Hepatocyte (in vitro differentiated cells): Measurements from ENCODE around the gene PTPRK. TPM values are rescaled to one million over a fixed set of nuclear protein-coding genes. Genes with fewer than 3 reads are reported as not detected.

Source experiments
- DNase-seq: peaks from one replicate; pipeline ENCODE4 v3.0.0-alpha.2; 2016; ENCODE audit warnings: low spot score
- H2AFZ ChIP-seq: fragments of 200-600 bp; sonication (generic); 2 replicates; pipeline ENCODE4 v1.6.0; 2016; ENCODE audit warnings: antibody characterized with exemption, mild to moderate bottlenecking
- H3K27ac ChIP-seq: fragments of 200-600 bp; sonication (generic); 2 replicates; pipeline ENCODE4 v1.5.1; 2016; ENCODE audit warnings: mild to moderate bottlenecking
- H3K27me3 ChIP-seq: fragments of 200-600 bp; sonication (generic); 2 replicates; pipeline ENCODE4 v1.6.1; 2016
- H3K36me3 ChIP-seq: fragments of 200-600 bp; sonication (generic); replicated peaks from 2 replicates; pipeline ENCODE4 v1.5.1; 2016; ENCODE audit warnings: low read depth; ENCODE audit not compliant: insufficient read depth
- H3K4me1 ChIP-seq: fragments of 200-600 bp; sonication (generic); 2 replicates; pipeline ENCODE4 v1.5.1; 2016; ENCODE audit warnings: mild to moderate bottlenecking, moderate library complexity; ENCODE audit not compliant: insufficient read depth
- H3K4me2 ChIP-seq: fragments of 200-600 bp; sonication (generic); 2 replicates; pipeline ENCODE4 v1.6.0; 2016
- H3K4me3 ChIP-seq: fragments of 200-600 bp; sonication (generic); 2 replicates; pipeline ENCODE4 v1.5.1; 2016; ENCODE audit warnings: mild to moderate bottlenecking
- H3K79me2 ChIP-seq: fragments of 200-600 bp; sonication (generic); 2 replicates; pipeline ENCODE4 v1.6.0; 2017; ENCODE audit warnings: mild to moderate bottlenecking
- H3K9me2 ChIP-seq: fragments of 200-600 bp; sonication (generic); replicated peaks from 2 replicates; pipeline ENCODE4 v1.6.0; 2017; ENCODE audit warnings: mild to moderate bottlenecking; ENCODE audit not compliant: insufficient read depth
- H3K9me3 ChIP-seq: fragments of 200-600 bp; sonication (generic); 2 replicates; pipeline ENCODE4 v1.5.1; 2016; ENCODE audit warnings: low read depth, mild to moderate bottlenecking
- H4K20me1 ChIP-seq: fragments of 200-600 bp; sonication (generic); 2 replicates; pipeline ENCODE4 v1.6.0; 2016; ENCODE audit warnings: mild to moderate bottlenecking; ENCODE audit not compliant: insufficient read depth, poor library complexity, severe bottlenecking
- CTCF ChIP-seq: fragments of 200-600 bp; sonication (generic); IDR thresholded peaks from 2 replicates; pipeline ENCODE4 v1.5.1; 2016; ENCODE audit warnings: antibody characterized with exemption, mild to moderate bottlenecking; ENCODE audit not compliant: poor library complexity
- EZH2 ChIP-seq: fragments of 200-600 bp; sonication (generic); IDR thresholded peaks from 2 replicates; pipeline ENCODE4 v1.6.1; 2016; ENCODE audit warnings: antibody characterized with exemption, mild to moderate bottlenecking, borderline replicate concordance
- EZH2phosphoT487 ChIP-seq: fragments of 200-600 bp; sonication (generic); IDR thresholded peaks from one replicate; pipeline ENCODE4 v1.6.1; 2018; ENCODE audit warnings: antibody characterized with exemption, mild to moderate bottlenecking, low read depth, moderate library complexity; ENCODE audit not compliant: unreplicated experiment, severe bottlenecking
- WGBS: methylation state at CpG from one replicate; pipeline ENCODE4 v1.1.6; 2016; ENCODE audit warnings: low lambda C conversion rate; ENCODE audit errors: missing lambda C conversion rate; 5-methylcytosine and 5-hydroxymethylcytosine counted together
- polyA plus RNA-seq: library from polyadenylated mRNA; unstranded; fragments of >200 nt; fragmentation: Nextera tagmentation; extraction: Ambion mirVana; gene quantifications from 2 replicates; pipeline ENCODE4 v1.2.1, GENCODE V29; 2016
- total RNA-seq: library from RNA; depleted of rRNA; stranded (reverse); fragments of >200 nt; gene quantifications from 2 replicates; pipeline ENCODE4 v1.2.3, GENCODE V29; 2014

PTPRK gene
- total and polyA plus RNA-seq, 2 experiments from 2014 or later, result 42.0 to 80.2 TPM

- TF ChIP-seq EZH2phosphoT487 (no peak), CTCF (no peak), EZH2 (no peak)
- Histone ChIP-seq H3K9me3 (no peaks in the 10 kb centered on the region), H2AFZ (no peak overlapping the region), H4K20me1 (no peaks in the 10 kb centered on the region), H3K4me1 (no peaks in the 10 kb centered on the region), H3K9me2 (peaks cover 3% of the 10 kb centered on the region), H3K27me3 (no peaks in the 10 kb centered on the region), H3K79me2 (no peaks in the 10 kb centered on the region), H3K36me3 (no peaks in the 10 kb centered on the region), H3K27ac (no peak overlapping the region), H3K4me2 (no peak overlapping the region), H3K4me3 (no peak overlapping the region)
- WGBS, result 92% methylated on average over 4 of the region's 4 CpGs
- no peak for DNase-seq
Measured at GRCh38 chr6:128079021-128079420, 441.4 kb downstream of the PTPRK start.

- Histone ChIP-seq H2AFZ (no peak overlapping the region), H3K4me2 (no peak overlapping the region), H3K79me2 (no peaks in the 10 kb centered on the region), H3K36me3 (no peaks in the 10 kb centered on the region), H3K9me3 (no peaks in the 10 kb centered on the region), H3K27ac (no peak overlapping the region), H3K27me3 (no peaks in the 10 kb centered on the region), H3K9me2 (peaks cover under 1% of the 10 kb centered on the region), H3K4me1 (no peaks in the 10 kb centered on the region), H3K4me3 (no peak overlapping the region), H4K20me1 (no peaks in the 10 kb centered on the region)
- DNase-seq, result no peak
- TF ChIP-seq EZH2phosphoT487 (no peak), CTCF (no peak)
- WGBS, result 93% methylated on average over 2 of the region's 2 CpGs
Measured at GRCh38 chr6:128078276-128078675, 442.1 kb downstream of the PTPRK start.

- Histone ChIP-seq H3K4me3 (no peak overlapping the region), H3K27ac (no peak overlapping the region), H3K36me3 (no peaks in the 10 kb centered on the region), H3K9me2 (no peaks in the 10 kb centered on the region), H3K9me3 (no peaks in the 10 kb centered on the region), H4K20me1 (no peaks in the 10 kb centered on the region), H2AFZ (no peak overlapping the region), H3K4me1 (no peaks in the 10 kb centered on the region), H3K4me2 (no peak overlapping the region), H3K79me2 (no peaks in the 10 kb centered on the region), H3K27me3 (no peaks in the 10 kb centered on the region)
- DNase-seq, result no peak
- WGBS, result 97% methylated on average over 1 of the region's 1 CpG
- TF ChIP-seq CTCF (no peak), EZH2 (no peak), EZH2phosphoT487 (no peak)
Measured at GRCh38 chr6:128076843-128077242, 443.6 kb downstream of the PTPRK start.

DNA sequence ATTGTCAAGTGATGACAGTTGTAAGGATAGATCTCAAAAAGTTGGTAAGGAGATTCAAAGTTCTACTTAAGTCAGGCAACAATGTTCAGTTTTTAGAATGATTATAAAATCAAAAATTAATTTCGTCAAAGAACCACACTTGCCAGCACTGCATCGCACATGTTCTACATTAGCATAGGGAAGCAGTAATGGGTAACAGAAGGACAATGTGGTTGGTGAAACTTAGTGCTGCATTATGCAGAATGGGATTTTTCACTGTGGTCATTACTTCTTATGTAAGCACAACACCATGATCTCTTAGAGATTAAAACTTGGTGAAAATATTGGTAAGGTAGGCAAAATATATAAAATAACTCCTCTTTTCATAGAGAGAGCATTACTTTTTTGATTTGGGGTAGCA, 445.8 kb downstream of the PTPRK start:
- no peaks in the 10 kb centered on the region for H3K36me3 ChIP-seq
- H4K20me1 ChIP-seq, result no peaks in the 10 kb centered on the region
- no peak overlapping the region for H3K4me2 ChIP-seq
- H3K9me3 ChIP-seq, result no peaks in the 10 kb centered on the region
- no peak overlapping the region for H3K27ac ChIP-seq
- no peaks in the 10 kb centered on the region for H3K4me1 ChIP-seq
- WGBS, result 97% methylated on average over 2 of the region's 2 CpGs
- no peak for DNase-seq
- no peaks in the 10 kb centered on the region for H3K79me2 ChIP-seq
- no peaks in the 10 kb centered on the region for H3K27me3 ChIP-seq
- H3K4me3 ChIP-seq, result no peak overlapping the region
- H3K9me2 ChIP-seq, result no peaks in the 10 kb centered on the region
- no peak for TF ChIP-seq CTCF
- no peak for TF ChIP-seq EZH2
- H2AFZ ChIP-seq, result no peak overlapping the region
